B cell (primary cell): ENCODE measurements around the gene DNAJC8. TPM values are rescaled to one million over a fixed set of nuclear protein-coding genes. Genes with fewer than 3 reads are reported as not detected.

ENCODE experiments used
- ATAC-seq: fragments of 200-7000 bp; cut with Tn5 transposase; one replicate; pipeline ENCODE4 v1.10.0; 2021; ENCODE audit warnings: low read depth, mild to moderate bottlenecking, moderate number of reproducible peaks, moderate library complexity
- CTCF ChIA-PET: fragments of 350-600 bp; sonication (Branson Sonifier 250); formaldehyde crosslinking; loops from one replicate; lab custom pipeline; 2021; ENCODE audit warnings: antibody characterized with exemption, inconsistent platforms; lab: Charles Lee
- POLR2A ChIA-PET: fragments of 350-600 bp; sonication (Branson Sonifier 250); formaldehyde crosslinking; loops from one replicate; lab custom pipeline; 2021; ENCODE audit warnings: antibody characterized with exemption; lab: Charles Lee
- DNase-seq: peaks from one replicate; pipeline ENCODE4 v3.0.0; 2013
- H2AFZ ChIP-seq: 2 replicates; pipeline ENCODE4 v1.6.1; 2012; ENCODE audit warnings: mild to moderate bottlenecking, low read depth, low read length; ENCODE audit not compliant: insufficient read depth, poor library complexity, severe bottlenecking
- H3K27ac ChIP-seq, 2 donors: 1 replicate in 1 of 2; 2 replicates in 1 of 2; pipeline ENCODE4 v1.5.1; 2012 to 2013; ENCODE audit warnings: low read length in 2 of 2, mild to moderate bottlenecking in 2 of 2, moderate library complexity in 1 of 2
- H3K27me3 ChIP-seq, 4 experiments: fragments of 200-600 bp in 1 of 4; sonication (generic) in 1 of 4; replicated peaks in 1 of 4; 1 replicate in 2 of 4; 2 replicates in 2 of 4; pipeline versions ENCODE4 v1.6.1 to v1.7.0; 2013 to 2016; ENCODE audit warnings: low read length in 3 of 4, mild to moderate bottlenecking in 2 of 4, mixed read lengths in 1 of 4, moderate library complexity in 1 of 4; ENCODE audit not compliant: insufficient read depth in 4 of 4, control insufficient read depth in 3 of 4; ENCODE audit errors: control extremely low read depth in 1 of 4
- H3K36me3 ChIP-seq, 2 experiments: replicated peaks in 1 of 2; 1 replicate in 1 of 2; 2 replicates in 1 of 2; pipeline versions ENCODE4 v1.6.1 to v1.7.1; 2013; ENCODE audit warnings: low read length in 1 of 2; ENCODE audit not compliant: insufficient read depth in 2 of 2, control insufficient read depth in 1 of 2; ENCODE audit errors: control extremely low read depth in 1 of 2, extremely low read depth in 1 of 2
- H3K4me1 ChIP-seq, 2 donors: fragments of 200-600 bp in 1 of 2; sonication (generic) in 1 of 2; 1 replicate in 1 of 2; 2 replicates in 1 of 2; pipeline versions ENCODE4 v1.5.1 to v1.6.1; 2013 to 2017; ENCODE audit warnings: low read length in 2 of 2; ENCODE audit not compliant: control insufficient read depth in 2 of 2, insufficient read depth in 2 of 2
- H3K4me2 ChIP-seq: replicated peaks from 2 replicates; pipeline ENCODE3; 2012; ENCODE audit warnings: mild to moderate bottlenecking, low read depth, low read length; ENCODE audit not compliant: poor library complexity, severe bottlenecking
- H3K4me3 ChIP-seq, 5 experiments: fragments of 200-600 bp in 1 of 5; sonication (generic) in 1 of 5; 1 replicate in 3 of 5; 2 replicates in 2 of 5; pipeline versions ENCODE4 v1.5.1 to v1.7.0; 2011 to 2016; ENCODE audit warnings: low read length in 4 of 5, mild to moderate bottlenecking in 4 of 5, low read depth in 2 of 5, control low read depth in 1 of 5, moderate library complexity in 1 of 5; ENCODE audit not compliant: insufficient read depth in 1 of 5; ENCODE audit errors: control extremely low read depth in 1 of 5, extremely low read depth in 1 of 5
- H3K79me2 ChIP-seq: fragments of 200-600 bp; sonication (generic); one replicate; pipeline ENCODE4 v1.6.0; 2016; ENCODE audit warnings: low read length; ENCODE audit not compliant: control insufficient read depth, insufficient read depth
- H3K9ac ChIP-seq: fragments of 200-600 bp; sonication (generic); 2 replicates; pipeline ENCODE4 v1.6.1; 2017; ENCODE audit warnings: mild to moderate bottlenecking, low read length, moderate library complexity
- H3K9me3 ChIP-seq, 3 donors: one replicate each; pipeline versions ENCODE4 v1.6.1 to v1.7.1; 2013; ENCODE audit warnings: low read length in 2 of 3; ENCODE audit not compliant: control insufficient read depth in 2 of 3, insufficient read depth in 1 of 3; ENCODE audit errors: control extremely low read depth in 1 of 3
- H4K20me1 ChIP-seq: 2 replicates; pipeline ENCODE4 v1.6.0; 2012; ENCODE audit warnings: mild to moderate bottlenecking, low read length; ENCODE audit not compliant: insufficient read depth, control insufficient read depth, poor library complexity, severe bottlenecking
- H3K27ac Mint-ChIP-seq: one replicate; pipeline ENCODE4 v1.8.0; 2021; ENCODE audit warnings: mixed read lengths
- H3K27me3 Mint-ChIP-seq: one replicate; pipeline ENCODE4 v1.8.0; 2021; ENCODE audit warnings: mixed read lengths
- H3K4me1 Mint-ChIP-seq: one replicate; pipeline ENCODE4 v1.8.0; 2021; ENCODE audit warnings: mixed read lengths
- H3K4me3 Mint-ChIP-seq: one replicate; pipeline ENCODE4 v1.8.0; 2021; ENCODE audit warnings: mixed read lengths
- H3K9me3 Mint-ChIP-seq: one replicate; pipeline ENCODE4 v1.8.0; 2022; ENCODE audit warnings: mixed read lengths; ENCODE audit not compliant: insufficient read depth
- CTCF ChIP-seq: fragments of 200-600 bp; IDR thresholded peaks from one replicate; pipeline ENCODE4 v1.8.0; 2022; ENCODE audit warnings: antibody characterized with exemption, mild to moderate bottlenecking
- EZH2 ChIP-seq: IDR thresholded peaks from 2 replicates; pipeline ENCODE4 v1.6.1; 2012; ENCODE audit warnings: borderline replicate concordance, low read depth, mild to moderate bottlenecking, moderate library complexity, low read length; ENCODE audit not compliant: insufficient read depth, poor library complexity, severe bottlenecking
- WGBS: methylation state at CpG from one replicate; pipeline ENCODE4 v1.1.5; 2013; ENCODE audit warnings: missing lambda C conversion rate; ENCODE audit not compliant: insufficient coverage; 5-methylcytosine and 5-hydroxymethylcytosine counted together
- intact Hi-C: fragments of 100-400 bp; cut with micrococcal nuclease; formaldehyde crosslinking; loops from one replicate; pipeline ENCODE4 v1.10.0; 2022
- polyA plus RNA-seq: library from polyadenylated mRNA; depleted of rRNA; stranded (reverse); fragments of >200 nt; gene quantifications from 2 replicates; pipeline ENCODE4 v1.2.3, GENCODE V29; 2012
- total RNA-seq, 2 donors: library from RNA; stranded (reverse); fragments of 120-200 nt in 1 of 2; gene quantifications; 1 replicate in 1 of 2; 2 replicates in 1 of 2; pipeline versions ENCODE4 v1.2.3 to v1.2.4, GENCODE V29; 2013 to 2022

DNAJC8 gene
- total and polyA plus RNA-seq, 2 donors (not counting 1 experiment from before 2014, with no cell fraction given), result 26.3 to 74.6 TPM

GRCh38 chr1:28172713-28173150, 60.1 kb downstream of the DNAJC8 start:
- H3K4me2 ChIP-seq, result peak overlapping the region; percentile 89
- peaks cover 0 to 3% (median 0%) of the 10 kb centered on the region in 3 donors for H3K9me3 ChIP-seq
- POLR2A ChIA-PET, result interaction anchor here (0.6 to 2.3 kb wide), 8 partner anchors 12 to 564 kb away, joined by 3 to 7 read pairs (median 4); partner anchors contain the start of gene YTHDF2
- peak overlapping the region; percentile 60 for H3K4me3 Mint-ChIP-seq
- no peaks in the 10 kb centered on the region for H3K36me3 ChIP-seq
- H3K4me1 ChIP-seq, result peaks cover 85 to 94% of the 10 kb centered on the region in 2 donors
- ATAC-seq, result peak; percentile 74
- H3K27ac ChIP-seq, result peak overlapping the region; percentile 59 to 66
- H3K79me2 ChIP-seq, result peaks cover 32% of the 10 kb centered on the region
- peak; percentile 92 for DNase-seq
- no peaks in the 10 kb centered on the region for H3K27me3 Mint-ChIP-seq
- TF ChIP-seq CTCF (no peak), EZH2 (no peak)
- WGBS, result 0% methylated on average over 5 of the region's 8 CpGs
- intact Hi-C loops, result loop anchor here (1.0 to 10.0 kb wide), 3 partner anchors 46 to 1888 kb away; partner anchors contain the start of gene SH3BGRL3
- H4K20me1 ChIP-seq, result no peaks in the 10 kb centered on the region
- peak overlapping the region; percentile 88 for H3K27ac Mint-ChIP-seq
- H3K27me3 ChIP-seq, result no peaks in the 10 kb centered on the region
- H3K9ac ChIP-seq, result peak overlapping the region; percentile 9
- no peak overlapping the region for H2AFZ ChIP-seq
- H3K4me3 ChIP-seq, result peak overlapping the region in 2 of 5 experiments; percentile 25 to 38
- peaks cover 80% of the 10 kb centered on the region for H3K4me1 Mint-ChIP-seq
- no peaks in the 10 kb centered on the region for H3K9me3 Mint-ChIP-seq
- CTCF ChIA-PET, result interaction anchor here (0.6 to 4.9 kb wide), 11 partner anchors 10 to 157 kb away, joined by 3 to 30 read pairs (median 4); partner anchors contain the start of gene EYA3

- Histone ChIP-seq H3K9ac (no peak overlapping the region), H3K36me3 (no peaks in the 10 kb centered on the region), H3K4me3 (peak overlapping the region in 1 of 5 experiments; percentile 27), H3K4me1 (peaks cover 70 to 79% of the 10 kb centered on the region in 2 donors), H3K9me3 (peaks cover 0 to 3% (median 0%) of the 10 kb centered on the region in 3 donors), H3K27me3 (no peaks in the 10 kb centered on the region), H3K79me2 (peaks cover 35% of the 10 kb centered on the region), H3K27ac (peak overlapping the region; percentile 18 to 21), H2AFZ (no peak overlapping the region), H3K4me2 (peak overlapping the region; percentile 89), H4K20me1 (no peaks in the 10 kb centered on the region)
- Mint-ChIP-seq H3K27ac (peak overlapping the region; percentile 89), H3K4me1 (peaks cover 67% of the 10 kb centered on the region), H3K27me3 (no peaks in the 10 kb centered on the region), H3K4me3 (peak overlapping the region; percentile 69), H3K9me3 (no peaks in the 10 kb centered on the region)
- no peak for TF ChIP-seq CTCF
- no peak for TF ChIP-seq EZH2
- DNase-seq (peak; percentile 46), ATAC-seq (no peak)
- intact Hi-C loops, result loop anchor here (10.0 kb wide), 1 partner anchor 1886 kb away; the partner anchor contains the start of gene SH3BGRL3
- 80% methylated on average over 3 of the region's 7 CpGs for WGBS
- ChIA-PET CTCF (interaction anchor here (1.4 to 4.9 kb wide), 3 partner anchors 12 to 80 kb away, joined by 5 to 30 read pairs (median 24); no protein-coding TSS in a partner anchor), POLR2A (interaction anchor here (0.9 to 1.5 kb wide), 2 partner anchors 28 to 36 kb away, joined by 4 to 6 read pairs; no protein-coding TSS in a partner anchor)
Observed at GRCh38 chr1:28171246-28171645, 61.6 kb downstream of the DNAJC8 start.
